Measurements from ENCODE around the gene MFAP4. TPM values are rescaled to one million over a fixed set of nuclear protein-coding genes. Genes with fewer than 3 reads are reported as not detected.

MFAP4 gene
- total RNA-seq, 1 experiment from 2014 or later: 4.0 TPM

GRCh38 chr17:19359856-19360255 lies 27.1 kb downstream of the MFAP4 start:
- DNase-seq (ENCODE audit: low spot score) (no peak), ATAC-seq (no peak)
- Mint-ChIP-seq H3K27ac (no peak overlapping the region), H3K4me3 (no peak overlapping the region), H3K9me3 (no peaks in the 10 kb centered on the region), H3K4me1 (peaks cover 22% of the 10 kb centered on the region), H3K36me3 (peaks cover 26% of the 10 kb centered on the region), H3K27me3 (ENCODE audit: low read depth) (no peaks in the 10 kb centered on the region)
- ChIA-PET CTCF (interaction anchor here (1.3 kb wide), 1 partner anchor 403 kb away, joined by 3 read pairs; no protein-coding TSS in a partner anchor), POLR2A (no interaction called here)
- TF ChIP-seq E2F5 (CRISPR knock-in tag; IDR thresholded peaks at IDR 0.05) (no peak), ZNF416 (CRISPR knock-in tag; IDR thresholded peaks at IDR 0.05) (no peak), MAX (CRISPR knock-in tag; IDR thresholded peaks at IDR 0.05) (no peak), ZNF396 (CRISPR knock-in tag; IDR thresholded peaks at IDR 0.05; ENCODE audit: borderline replicate concordance) (no peak), ESRRA (CRISPR knock-in tag; IDR thresholded peaks at IDR 0.05; ENCODE audit: borderline replicate concordance) (no peak), SOX15 (CRISPR knock-in tag; IDR thresholded peaks at IDR 0.05) (no peak), NR3C1 (CRISPR knock-in tag; conservative IDR thresholded peaks at IDR 0.05; ENCODE audit: low read depth) (no peak), CREB1 (CRISPR knock-in tag; IDR thresholded peaks at IDR 0.05) (no peak), ZNF232 (CRISPR knock-in tag; IDR thresholded peaks at IDR 0.05) (no peak), ZNF512 (CRISPR knock-in tag; IDR thresholded peaks at IDR 0.05; ENCODE audit: borderline replicate concordance) (no peak), GRHL2 (CRISPR knock-in tag; IDR thresholded peaks at IDR 0.05; ENCODE audit: insufficient replicate concordance, severe bottlenecking) (no peak), TCF7 (CRISPR knock-in tag; IDR thresholded peaks at IDR 0.05; ENCODE audit: low read depth) (no peak), PRDM15 (CRISPR knock-in tag; IDR thresholded peaks at IDR 0.05) (no peak), RORB (CRISPR knock-in tag; IDR thresholded peaks at IDR 0.05) (no peak), HMGA2 (CRISPR knock-in tag; IDR thresholded peaks at IDR 0.05) (no peak)
- TF ChIP-seq, protein P1, sequence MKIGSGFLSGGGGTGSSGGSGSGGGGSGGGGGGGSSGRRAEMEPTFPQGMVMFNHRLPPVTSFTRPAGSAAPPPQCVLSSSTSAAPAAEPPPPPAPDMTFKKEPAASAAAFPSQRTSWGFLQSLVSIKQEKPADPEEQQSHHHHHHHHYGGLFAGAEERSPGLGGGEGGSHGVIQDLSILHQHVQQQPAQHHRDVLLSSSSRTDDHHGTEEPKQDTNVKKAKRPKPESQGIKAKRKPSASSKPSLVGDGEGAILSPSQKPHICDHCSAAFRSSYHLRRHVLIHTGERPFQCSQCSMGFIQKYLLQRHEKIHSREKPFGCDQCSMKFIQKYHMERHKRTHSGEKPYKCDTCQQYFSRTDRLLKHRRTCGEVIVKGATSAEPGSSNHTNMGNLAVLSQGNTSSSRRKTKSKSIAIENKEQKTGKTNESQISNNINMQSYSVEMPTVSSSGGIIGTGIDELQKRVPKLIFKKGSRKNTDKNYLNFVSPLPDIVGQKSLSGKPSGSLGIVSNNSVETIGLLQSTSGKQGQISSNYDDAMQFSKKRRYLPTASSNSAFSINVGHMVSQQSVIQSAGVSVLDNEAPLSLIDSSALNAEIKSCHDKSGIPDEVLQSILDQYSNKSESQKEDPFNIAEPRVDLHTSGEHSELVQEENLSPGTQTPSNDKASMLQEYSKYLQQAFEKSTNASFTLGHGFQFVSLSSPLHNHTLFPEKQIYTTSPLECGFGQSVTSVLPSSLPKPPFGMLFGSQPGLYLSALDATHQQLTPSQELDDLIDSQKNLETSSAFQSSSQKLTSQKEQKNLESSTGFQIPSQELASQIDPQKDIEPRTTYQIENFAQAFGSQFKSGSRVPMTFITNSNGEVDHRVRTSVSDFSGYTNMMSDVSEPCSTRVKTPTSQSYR (CRISPR knock-in tag; IDR thresholded peaks at IDR 0.05): no peak
- TF ChIP-seq, protein P2, sequence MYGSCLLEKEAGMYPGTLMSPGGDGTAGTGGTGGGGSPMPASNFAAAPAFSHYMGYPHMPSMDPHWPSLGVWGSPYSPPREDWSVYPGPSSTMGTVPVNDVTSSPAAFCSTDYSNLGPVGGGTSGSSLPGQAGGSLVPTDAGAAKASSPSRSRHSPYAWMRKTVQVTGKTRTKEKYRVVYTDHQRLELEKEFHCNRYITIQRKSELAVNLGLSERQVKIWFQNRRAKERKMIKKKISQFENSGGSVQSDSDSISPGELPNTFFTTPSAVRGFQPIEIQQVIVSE (CRISPR knock-in tag; IDR thresholded peaks at IDR 0.05; ENCODE audit: borderline replicate concordance): no peak
- TF ChIP-seq, protein P3, sequence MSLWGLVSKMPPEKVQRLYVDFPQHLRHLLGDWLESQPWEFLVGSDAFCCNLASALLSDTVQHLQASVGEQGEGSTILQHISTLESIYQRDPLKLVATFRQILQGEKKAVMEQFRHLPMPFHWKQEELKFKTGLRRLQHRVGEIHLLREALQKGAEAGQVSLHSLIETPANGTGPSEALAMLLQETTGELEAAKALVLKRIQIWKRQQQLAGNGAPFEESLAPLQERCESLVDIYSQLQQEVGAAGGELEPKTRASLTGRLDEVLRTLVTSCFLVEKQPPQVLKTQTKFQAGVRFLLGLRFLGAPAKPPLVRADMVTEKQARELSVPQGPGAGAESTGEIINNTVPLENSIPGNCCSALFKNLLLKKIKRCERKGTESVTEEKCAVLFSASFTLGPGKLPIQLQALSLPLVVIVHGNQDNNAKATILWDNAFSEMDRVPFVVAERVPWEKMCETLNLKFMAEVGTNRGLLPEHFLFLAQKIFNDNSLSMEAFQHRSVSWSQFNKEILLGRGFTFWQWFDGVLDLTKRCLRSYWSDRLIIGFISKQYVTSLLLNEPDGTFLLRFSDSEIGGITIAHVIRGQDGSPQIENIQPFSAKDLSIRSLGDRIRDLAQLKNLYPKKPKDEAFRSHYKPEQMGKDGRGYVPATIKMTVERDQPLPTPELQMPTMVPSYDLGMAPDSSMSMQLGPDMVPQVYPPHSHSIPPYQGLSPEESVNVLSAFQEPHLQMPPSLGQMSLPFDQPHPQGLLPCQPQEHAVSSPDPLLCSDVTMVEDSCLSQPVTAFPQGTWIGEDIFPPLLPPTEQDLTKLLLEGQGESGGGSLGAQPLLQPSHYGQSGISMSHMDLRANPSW (CRISPR knock-in tag; conservative IDR thresholded peaks at IDR 0.05; ENCODE audit: low read depth): no peak
